ENCODE measurements around the gene ARHGAP6. TPM values are rescaled to one million over a fixed set of nuclear protein-coding genes. Genes with fewer than 3 reads are reported as not detected.
A peak's percentile ranks its signal among the peaks of the same experiment; 100 is the strongest.

The ARHGAP6 gene
- total and polyA plus RNA-seq, 9 of the 15 experiments (the other 6 are each of a cell fraction or from before 2014, with no cell fraction given): 12.5 to 63.6 (median 41.8) TPM

GRCh38 chrX:11427453-11428071 lies 238.2 kb downstream of the ARHGAP6 start (continued):
- no peak for TF ChIP-seq RERE (CRISPR knock-in tag; IDR thresholded peaks at IDR 0.05; ENCODE audit: borderline replicate concordance)
- no peak for TF ChIP-seq TBL1XR1 (IDR thresholded peaks at IDR 0.05; ENCODE audit: low read length in 2 of 2)
- no peak for TF ChIP-seq EWSR1 (IDR thresholded peaks at IDR 0.05; ENCODE audit: borderline replicate concordance, low read depth, partially characterized antibody)
- peak; percentile 24; the same call in 1 of the 2 replicates for TF ChIP-seq ZEB2 (IDR thresholded peaks at IDR 0.05)
- TF ChIP-seq KDM1A (IDR thresholded peaks at IDR 0.05): peak; percentile 10 to 70; a peak in 1 of 4 replicates
- TF ChIP-seq ZBTB2 (IDR thresholded peaks at IDR 0.05): peak; percentile 41; the same call in 1 of the 2 replicates
- no peak for TF ChIP-seq TEAD1 (CRISPR knock-in tag; IDR thresholded peaks at IDR 0.05)
- TF ChIP-seq RBM39 (optimal IDR thresholded peaks at IDR 0.05; ENCODE audit: low read depth, low read length): no peak
- TF ChIP-seq ZNF134 (CRISPR knock-in tag; conservative IDR thresholded peaks at IDR 0.05): no peak
- TF ChIP-seq HDAC1 (IDR thresholded peaks at IDR 0.05): peak in 1 of 2 experiments; percentile 59; a peak in 2 of 4 replicates
- TF ChIP-seq ZNF589 (CRISPR knock-in tag; IDR thresholded peaks at IDR 0.05; ENCODE audit: low read depth): peak; percentile 83; the same call in 1 of the 2 replicates
- peak; percentile 50 for TF ChIP-seq ARID4B (CRISPR knock-in tag; IDR thresholded peaks at IDR 0.05)
- peak; percentile 24; the same call in 1 of the 2 replicates for TF ChIP-seq ESRRA (IDR thresholded peaks at IDR 0.05; ENCODE audit: borderline replicate concordance, low read depth)
- peak; percentile 52 for TF ChIP-seq KDM5B (IDR thresholded peaks at IDR 0.05; ENCODE audit: insufficient replicate concordance, low read depth, low read length)
- peak; percentile 65 for TF ChIP-seq TAF9B (IDR thresholded peaks at IDR 0.05; ENCODE audit: partially characterized antibody)
